SU-DHL-6 (cell line): ENCODE results near the gene DIAPH1.
A peak's percentile ranks its signal among the peaks of the same experiment; 100 is the strongest.

ENCODE experiments used
- H2AFZ ChIP-seq: fragments of 200-600 bp; sonication (generic); 2 replicates; pipeline ENCODE4 v1.6.1; 2014; ENCODE audit warnings: low read depth, mild to moderate bottlenecking, moderate library complexity, mixed read lengths, antibody characterized with exemption, low read length; ENCODE audit not compliant: severe bottlenecking
- H3F3A ChIP-seq: fragments of 200-600 bp; shearing (Covaris generic); 2 replicates; pipeline ENCODE4 v1.6.0; 2016; ENCODE audit warnings: antibody characterized with exemption, mild to moderate bottlenecking; ENCODE audit not compliant: insufficient read depth
- H3K27ac ChIP-seq: fragments of 200-600 bp; sonication (generic); 2 replicates; pipeline ENCODE4 v1.5.1; 2016; ENCODE audit warnings: low read depth, mild to moderate bottlenecking, low read length, moderate library complexity, mixed read lengths
- H3K27me3 ChIP-seq: fragments of 200-600 bp; sonication (generic), shearing (Covaris generic); 2 replicates; pipeline ENCODE4 v1.6.0; 2014; ENCODE audit warnings: mild to moderate bottlenecking, low read length
- H3K36me3 ChIP-seq: fragments of 200-600 bp; sonication (generic); 2 replicates; pipeline ENCODE4 v1.6.1; 2014; ENCODE audit warnings: mild to moderate bottlenecking, low read length, mixed read lengths
- H3K4me2 ChIP-seq: fragments of 300-600, 200-600 bp; shearing (Covaris generic), sonication (generic); 2 replicates; pipeline ENCODE4 v1.6.0; 2014; ENCODE audit warnings: low read length, low read depth, mild to moderate bottlenecking; ENCODE audit not compliant: poor library complexity, severe bottlenecking
- H3K4me3 ChIP-seq: fragments of 200-600 bp; sonication (generic); 2 replicates; pipeline ENCODE4 v1.5.1; 2014; ENCODE audit warnings: antibody characterized with exemption, low read length, mild to moderate bottlenecking, mixed read lengths; ENCODE audit not compliant: insufficient read depth, poor library complexity, severe bottlenecking
- H3K79me2 ChIP-seq: fragments of 200-600 bp; sonication (generic); 2 replicates; pipeline ENCODE4 v1.6.1; 2014; ENCODE audit warnings: mild to moderate bottlenecking, low read length, moderate library complexity; ENCODE audit not compliant: insufficient read depth
- H3K9ac ChIP-seq: fragments of 200-600 bp; sonication (generic); 2 replicates; pipeline ENCODE4 v1.7.0; 2014; ENCODE audit warnings: mild to moderate bottlenecking, low read length
- H3K9me2 ChIP-seq: fragments of 200-600 bp; sonication (generic); replicated peaks from 2 replicates; pipeline ENCODE4 v1.6.1; 2014; ENCODE audit warnings: low read length; ENCODE audit not compliant: insufficient read depth
- H3K9me3 ChIP-seq: fragments of 200-600 bp; sonication (generic); 2 replicates; pipeline ENCODE4 v1.6.1; 2014; ENCODE audit warnings: low read length, mixed read lengths; ENCODE audit not compliant: insufficient read depth
- H4K20me1 ChIP-seq: fragments of 200-600 bp; sonication (generic); 2 replicates; pipeline ENCODE4 v1.6.1; 2014; ENCODE audit warnings: low read depth, mild to moderate bottlenecking, antibody characterized with exemption, low read length, moderate library complexity, mixed read lengths
- EZH2phosphoT487 ChIP-seq: fragments of 200-600 bp; sonication (generic), shearing (Covaris generic); conservative IDR thresholded peaks from 2 replicates; pipeline ENCODE4 v1.6.1; 2018; ENCODE audit warnings: mild to moderate bottlenecking, antibody characterized with exemption, low read length, moderate library complexity, mixed read lengths
- TF ChIP-seq, protein P1 (sequence below): fragments of 200-600 bp; sonication (generic); IDR thresholded peaks from one replicate; pipeline ENCODE4 v1.5.1; 2017; ENCODE audit warnings: antibody characterized with exemption, mild to moderate bottlenecking, low read length, moderate library complexity; ENCODE audit not compliant: insufficient read depth, poor library complexity, severe bottlenecking

Gene DIAPH1

DNA sequence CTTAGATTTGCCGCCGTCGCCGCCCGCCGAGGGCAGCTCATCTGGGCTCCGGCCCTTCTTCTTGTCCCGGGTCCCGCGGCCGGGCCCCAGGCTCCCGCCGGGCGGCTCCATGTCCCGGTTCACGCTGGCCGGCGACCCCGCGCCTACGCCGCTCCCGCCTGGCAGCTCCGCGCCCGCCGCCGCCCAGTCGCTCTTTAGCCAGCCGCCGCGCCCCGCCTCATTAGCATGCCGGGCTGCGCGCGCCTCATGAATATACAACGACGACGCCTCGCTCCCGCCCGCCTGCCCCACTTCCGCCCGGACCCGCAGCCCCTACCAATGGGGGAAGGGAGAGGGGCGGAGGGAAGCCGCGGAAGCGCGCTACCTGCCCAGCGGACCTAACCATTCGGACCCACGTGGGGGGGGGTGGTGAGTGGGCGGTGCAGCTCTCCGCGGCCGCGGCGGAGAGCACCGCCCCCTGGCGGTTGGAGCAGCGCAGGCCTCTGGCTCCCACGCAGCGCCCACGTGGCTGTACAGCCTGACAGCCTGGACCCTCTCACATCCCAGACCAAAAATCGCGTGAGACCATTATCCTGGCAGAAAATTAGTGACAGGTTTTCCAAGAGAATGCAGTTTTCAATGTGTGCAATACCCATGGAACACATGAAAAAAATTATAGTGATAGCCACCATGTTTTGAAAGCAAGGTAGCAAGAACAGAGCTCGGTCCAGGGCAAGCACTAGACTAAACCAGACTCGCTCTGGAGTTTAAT, at the start of gene DIAPH1:
Gene DIAPH1 (minus strand): TSS at position 197 of the 751 bp plus-strand sequence. CDS start 86 bp downstream, at position 111.
- Histone ChIP-seq H3F3A (peaks cover 26% of the 10 kb centered on the region), H2AFZ (peak within 1 kb of the TSS; percentile 71), H3K9me3 (no peaks in the 10 kb centered on the region), H3K79me2 (peaks cover 40% of the 10 kb centered on the region), H3K27ac (peak within 1 kb of the TSS; percentile 48), H3K9me2 (no peaks in the 10 kb centered on the region), H3K4me3 (peak within 1 kb of the TSS; percentile 97), H3K9ac (peak within 1 kb of the TSS; percentile 96), H4K20me1 (peaks cover 15% of the 10 kb centered on the region), H3K36me3 (peaks cover 9% of the 10 kb centered on the region; the same call in 1 of the 2 replicates), H3K27me3 (no peaks in the 10 kb centered on the region), H3K4me2 (peak within 1 kb of the TSS; percentile 81)
- no peak for TF ChIP-seq EZH2phosphoT487
- TF ChIP-seq, protein P1, sequence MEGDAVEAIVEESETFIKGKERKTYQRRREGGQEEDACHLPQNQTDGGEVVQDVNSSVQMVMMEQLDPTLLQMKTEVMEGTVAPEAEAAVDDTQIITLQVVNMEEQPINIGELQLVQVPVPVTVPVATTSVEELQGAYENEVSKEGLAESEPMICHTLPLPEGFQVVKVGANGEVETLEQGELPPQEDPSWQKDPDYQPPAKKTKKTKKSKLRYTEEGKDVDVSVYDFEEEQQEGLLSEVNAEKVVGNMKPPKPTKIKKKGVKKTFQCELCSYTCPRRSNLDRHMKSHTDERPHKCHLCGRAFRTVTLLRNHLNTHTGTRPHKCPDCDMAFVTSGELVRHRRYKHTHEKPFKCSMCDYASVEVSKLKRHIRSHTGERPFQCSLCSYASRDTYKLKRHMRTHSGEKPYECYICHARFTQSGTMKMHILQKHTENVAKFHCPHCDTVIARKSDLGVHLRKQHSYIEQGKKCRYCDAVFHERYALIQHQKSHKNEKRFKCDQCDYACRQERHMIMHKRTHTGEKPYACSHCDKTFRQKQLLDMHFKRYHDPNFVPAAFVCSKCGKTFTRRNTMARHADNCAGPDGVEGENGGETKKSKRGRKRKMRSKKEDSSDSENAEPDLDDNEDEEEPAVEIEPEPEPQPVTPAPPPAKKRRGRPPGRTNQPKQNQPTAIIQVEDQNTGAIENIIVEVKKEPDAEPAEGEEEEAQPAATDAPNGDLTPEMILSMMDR = peak; percentile 78

DNA sequence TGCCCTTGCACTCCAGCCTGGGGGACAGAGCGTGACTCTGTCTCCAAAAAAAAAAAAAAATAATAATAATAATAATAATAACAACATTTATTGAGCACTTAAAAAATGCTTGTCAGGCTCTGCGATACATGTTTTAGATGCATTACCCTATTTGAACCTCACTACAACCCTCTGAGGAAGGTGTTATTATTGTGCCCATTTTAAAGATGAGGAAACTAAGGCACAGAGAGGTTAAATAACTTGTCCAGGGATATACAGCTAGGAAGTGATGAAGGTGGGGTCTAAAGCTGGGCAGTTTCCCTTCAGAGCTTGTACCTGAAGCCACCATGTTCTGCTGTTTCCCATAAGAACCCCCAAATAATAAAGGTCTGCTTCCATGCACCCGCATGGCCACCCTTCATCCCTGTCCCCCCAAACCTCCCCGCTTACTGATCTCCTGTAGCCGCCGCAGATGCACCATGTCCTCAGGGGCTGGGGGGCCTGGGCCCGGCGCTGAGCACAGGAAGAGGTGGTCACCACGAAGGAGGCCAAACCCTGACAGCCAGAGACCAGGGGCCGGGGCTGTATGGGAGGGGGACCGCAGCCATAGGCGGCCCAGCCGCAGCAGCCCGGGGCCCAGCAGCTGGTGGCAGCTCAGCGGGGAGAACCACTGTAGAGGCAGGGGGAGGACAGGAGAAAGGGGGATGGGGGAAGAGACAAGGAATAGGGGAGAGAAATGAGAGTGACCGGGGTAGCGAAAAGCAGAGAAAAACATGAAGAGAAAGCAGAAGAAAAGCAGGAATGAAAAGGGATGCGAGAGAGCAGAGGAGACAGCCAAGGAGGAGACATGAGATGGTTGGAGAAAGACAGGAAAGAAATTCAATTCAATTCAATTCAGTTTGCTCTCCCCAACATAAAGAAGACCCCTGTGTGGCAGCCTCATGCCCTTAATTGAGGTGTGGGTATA, 47.5 kb upstream of the DIAPH1 start:
- no peaks in the 10 kb centered on the region for H3K9me3 ChIP-seq
- TF ChIP-seq, protein P1 = no peak
- no peak for TF ChIP-seq EZH2phosphoT487
- H2AFZ ChIP-seq = no peak overlapping the region
- no peaks in the 10 kb centered on the region for H3K9me2 ChIP-seq
- no peaks in the 10 kb centered on the region for H3K79me2 ChIP-seq
- H3K36me3 ChIP-seq = no peaks in the 10 kb centered on the region
- H3K27ac ChIP-seq = no peak overlapping the region
- no peak overlapping the region for H3K9ac ChIP-seq
- no peak overlapping the region for H3K4me2 ChIP-seq
- H3K27me3 ChIP-seq = no peaks in the 10 kb centered on the region
- no peaks in the 10 kb centered on the region for H4K20me1 ChIP-seq
- H3F3A ChIP-seq = no peaks in the 10 kb centered on the region
- no peak overlapping the region for H3K4me3 ChIP-seq

DNA sequence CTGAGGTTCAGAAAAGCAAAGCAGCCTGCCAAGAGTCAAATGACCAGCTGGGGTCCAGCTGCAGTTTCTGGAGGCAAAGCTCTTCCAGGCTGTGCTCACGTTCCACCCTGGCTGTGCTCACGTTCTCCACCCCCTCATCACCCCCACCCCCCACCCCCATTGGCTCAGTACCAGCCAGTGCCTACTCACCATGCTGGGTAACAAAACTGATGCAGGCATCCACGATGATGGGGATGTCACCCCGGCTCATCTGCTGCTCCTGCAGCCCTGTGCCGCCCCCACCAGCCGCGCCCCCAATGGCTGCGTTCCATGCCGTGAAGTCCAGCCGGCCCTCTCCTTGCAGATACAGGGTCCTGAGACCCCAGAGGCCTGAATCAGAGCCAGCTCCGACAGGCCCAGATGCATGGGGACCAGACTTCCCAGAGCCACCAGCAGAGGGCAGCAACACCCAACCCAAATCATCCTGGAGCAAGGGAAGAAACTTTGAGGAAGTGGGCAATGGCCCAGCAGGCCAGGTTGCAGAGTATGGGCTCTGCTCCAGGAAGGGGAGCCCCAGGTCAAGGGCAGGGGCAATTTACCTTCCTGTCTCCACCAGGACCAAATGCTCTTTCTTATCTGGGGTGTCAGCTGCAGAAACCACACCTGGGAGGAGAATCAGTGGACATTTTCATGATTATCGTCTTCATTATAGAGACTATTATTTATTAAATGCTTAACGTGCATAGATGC, 46.1 kb upstream of the DIAPH1 start:
- Histone ChIP-seq H2AFZ (peak overlapping the region; percentile 72), H3K9me2 (no peaks in the 10 kb centered on the region), H3F3A (no peaks in the 10 kb centered on the region), H4K20me1 (no peaks in the 10 kb centered on the region), H3K79me2 (no peaks in the 10 kb centered on the region), H3K4me2 (no peak overlapping the region), H3K4me3 (no peak overlapping the region), H3K36me3 (no peaks in the 10 kb centered on the region), H3K27me3 (no peaks in the 10 kb centered on the region), H3K9ac (no peak overlapping the region), H3K27ac (no peak overlapping the region), H3K9me3 (no peaks in the 10 kb centered on the region)
- TF ChIP-seq, protein P1 = peak; percentile 86
- no peak for TF ChIP-seq EZH2phosphoT487
